Measurements from ENCODE around the gene UTP25. TPM values are rescaled to one million over a fixed set of nuclear protein-coding genes. Genes with fewer than 3 reads are reported as not detected.

UTP25 gene
- polyA plus RNA-seq, 1 experiment = 8.6 TPM

DNA sequence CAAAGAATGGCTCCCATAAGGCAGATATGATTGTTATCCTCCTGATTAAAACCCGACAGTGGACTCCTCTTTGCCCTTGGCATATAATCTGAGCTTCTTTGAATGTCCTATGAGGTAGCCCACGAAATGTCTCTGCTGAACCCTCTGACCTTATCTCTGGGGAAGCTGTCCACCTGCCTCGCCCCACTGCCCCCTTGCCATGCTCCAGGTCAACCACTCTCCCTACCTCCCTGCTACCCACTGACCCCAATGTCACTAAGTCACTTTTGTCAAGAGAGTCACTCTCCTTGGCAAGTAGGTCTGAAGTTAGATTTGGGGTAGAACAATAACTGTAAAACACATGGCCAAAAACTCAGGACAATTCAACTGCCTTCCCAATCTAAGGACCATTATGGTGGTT lies 54.5 kb downstream of the UTP25 start:
- Histone ChIP-seq H3K27ac (ENCODE audit: low read depth, low read length) (no peak overlapping the region), H3K9me3 (ENCODE audit: control insufficient read depth, insufficient read depth, low read length) (no peaks in the 10 kb centered on the region), H3K4me3 (ENCODE audit: low read depth, low read length) (no peak overlapping the region), H3K27me3 (ENCODE audit: control insufficient read depth, insufficient read depth, low read length) (no peaks in the 10 kb centered on the region)
- TF ChIP-seq, protein P1, sequence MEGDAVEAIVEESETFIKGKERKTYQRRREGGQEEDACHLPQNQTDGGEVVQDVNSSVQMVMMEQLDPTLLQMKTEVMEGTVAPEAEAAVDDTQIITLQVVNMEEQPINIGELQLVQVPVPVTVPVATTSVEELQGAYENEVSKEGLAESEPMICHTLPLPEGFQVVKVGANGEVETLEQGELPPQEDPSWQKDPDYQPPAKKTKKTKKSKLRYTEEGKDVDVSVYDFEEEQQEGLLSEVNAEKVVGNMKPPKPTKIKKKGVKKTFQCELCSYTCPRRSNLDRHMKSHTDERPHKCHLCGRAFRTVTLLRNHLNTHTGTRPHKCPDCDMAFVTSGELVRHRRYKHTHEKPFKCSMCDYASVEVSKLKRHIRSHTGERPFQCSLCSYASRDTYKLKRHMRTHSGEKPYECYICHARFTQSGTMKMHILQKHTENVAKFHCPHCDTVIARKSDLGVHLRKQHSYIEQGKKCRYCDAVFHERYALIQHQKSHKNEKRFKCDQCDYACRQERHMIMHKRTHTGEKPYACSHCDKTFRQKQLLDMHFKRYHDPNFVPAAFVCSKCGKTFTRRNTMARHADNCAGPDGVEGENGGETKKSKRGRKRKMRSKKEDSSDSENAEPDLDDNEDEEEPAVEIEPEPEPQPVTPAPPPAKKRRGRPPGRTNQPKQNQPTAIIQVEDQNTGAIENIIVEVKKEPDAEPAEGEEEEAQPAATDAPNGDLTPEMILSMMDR (IDR thresholded peaks at IDR 0.05; ENCODE audit: low read depth, low read length) = no peak
- DNase-seq (ENCODE audit: low read depth, low spot score) = no peak
- CTCF ChIA-PET = interaction anchor here (1.0 to 2.2 kb wide), 4 partner anchors 21 to 107 kb away, joined by 3 to 9 read pairs (median 7); no protein-coding TSS in a partner anchor
- POLR2A ChIA-PET = no interaction called here

DNA sequence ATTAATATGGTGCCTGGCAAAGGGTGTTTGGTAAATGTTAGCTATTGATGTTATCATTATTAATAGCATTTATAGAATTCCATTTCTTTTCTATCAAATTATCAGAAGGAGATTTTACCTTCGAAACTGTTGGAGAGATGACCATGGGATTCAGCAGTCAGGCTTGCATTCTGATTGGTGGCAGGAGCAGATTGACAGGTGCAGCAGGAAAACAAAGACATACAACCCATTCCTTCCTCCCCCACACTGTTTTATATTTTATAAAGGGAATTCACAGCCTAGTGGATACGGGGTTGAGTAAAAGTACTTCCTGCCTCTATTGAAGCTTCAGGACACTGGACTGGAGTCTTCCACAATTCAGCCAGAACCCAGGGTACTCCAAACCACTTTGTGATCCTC lies 55.2 kb downstream of the UTP25 start:
- TF ChIP-seq, protein P1 (IDR thresholded peaks at IDR 0.05; ENCODE audit: low read depth, low read length) = no peak
- Histone ChIP-seq H3K9me3 (ENCODE audit: control insufficient read depth, insufficient read depth, low read length) (no peaks in the 10 kb centered on the region), H3K27me3 (ENCODE audit: control insufficient read depth, insufficient read depth, low read length) (no peaks in the 10 kb centered on the region), H3K4me3 (ENCODE audit: low read depth, low read length) (no peak overlapping the region), H3K27ac (ENCODE audit: low read depth, low read length) (peak overlapping the region; percentile 92)
- ChIA-PET POLR2A (no interaction called here), CTCF (interaction anchor here (1.1 to 2.7 kb wide), 6 partner anchors 8 to 106 kb away, joined by 3 to 14 read pairs (median 6); no protein-coding TSS in a partner anchor)
- no peak for DNase-seq (ENCODE audit: low read depth, low spot score)

DNA sequence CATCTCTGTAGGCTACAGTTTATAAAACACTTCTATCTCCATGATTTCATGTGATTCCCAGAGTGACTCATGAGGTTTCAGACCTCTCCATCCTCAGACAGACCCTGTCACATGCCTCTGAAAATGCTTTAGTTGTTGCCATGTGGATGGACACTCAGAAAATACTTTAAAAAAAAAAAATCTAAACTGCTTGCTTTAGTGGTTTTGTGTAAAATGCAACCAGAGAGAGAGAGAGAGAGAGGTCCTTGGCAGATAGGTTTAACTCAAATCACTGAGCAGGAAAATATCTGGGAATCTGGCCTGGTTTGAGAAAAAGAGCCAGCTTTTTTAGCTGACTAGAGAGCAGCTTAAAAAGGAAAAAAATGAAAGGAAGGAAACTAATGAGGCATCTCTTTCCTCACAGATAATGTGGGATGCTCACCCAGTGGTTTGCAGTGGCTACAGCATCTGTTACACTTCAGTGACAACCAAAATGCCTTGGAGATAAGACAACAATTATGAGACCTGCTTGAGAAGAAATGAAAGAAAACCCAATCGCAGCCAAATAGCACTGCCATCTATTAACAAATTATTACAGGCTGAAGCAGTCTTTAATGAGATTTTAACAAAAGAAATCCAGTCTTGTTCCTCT lies 55.7 kb downstream of the UTP25 start:
- peak; percentile 53 for DNase-seq (ENCODE audit: low read depth, low spot score)
- Histone ChIP-seq H3K27me3 (ENCODE audit: control insufficient read depth, insufficient read depth, low read length) (no peaks in the 10 kb centered on the region), H3K27ac (ENCODE audit: low read depth, low read length) (peak overlapping the region; percentile 92), H3K4me3 (ENCODE audit: low read depth, low read length) (no peak overlapping the region), H3K9me3 (ENCODE audit: control insufficient read depth, insufficient read depth, low read length) (no peaks in the 10 kb centered on the region)
- POLR2A ChIA-PET = interaction anchor here (0.7 kb wide), 1 partner anchor 27 kb away, joined by 3 read pairs; no protein-coding TSS in a partner anchor
- TF ChIP-seq, protein P1 (IDR thresholded peaks at IDR 0.05; ENCODE audit: low read depth, low read length) = peak; percentile 25; the same call in 1 of the 2 replicates
- CTCF ChIA-PET = interaction anchor here (1.1 to 2.7 kb wide), 5 partner anchors 8 to 105 kb away, joined by 3 to 14 read pairs (median 8); no protein-coding TSS in a partner anchor

DNA sequence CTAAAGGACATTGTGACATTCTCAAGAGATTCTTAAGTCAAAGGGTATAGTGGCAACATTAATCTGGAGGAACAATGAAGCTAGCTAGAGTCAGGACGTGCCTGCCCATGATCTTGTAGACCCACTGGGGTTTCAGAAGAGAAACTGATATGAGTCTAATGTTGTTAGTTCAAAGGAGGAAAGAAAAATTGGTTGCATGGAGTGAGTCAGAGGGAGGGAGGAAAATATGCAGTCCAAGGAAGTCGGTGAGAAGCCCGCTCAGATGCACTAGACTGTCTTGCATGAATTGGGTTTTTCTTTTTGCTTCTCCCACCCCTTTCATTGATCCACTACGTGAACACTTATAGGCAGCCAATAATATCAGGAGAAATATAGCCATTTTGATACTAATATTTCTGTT lies 56.5 kb downstream of the UTP25 start:
- no peak for DNase-seq (ENCODE audit: low read depth, low spot score)
- no peaks in the 10 kb centered on the region for H3K27me3 ChIP-seq (ENCODE audit: control insufficient read depth, insufficient read depth, low read length)
- H3K9me3 ChIP-seq (ENCODE audit: control insufficient read depth, insufficient read depth, low read length) = peaks cover 5% of the 10 kb centered on the region; the same call in 1 of the 2 replicates
- peak overlapping the region; percentile 25 for H3K4me3 ChIP-seq (ENCODE audit: low read depth, low read length)
- TF ChIP-seq, protein P1 (IDR thresholded peaks at IDR 0.05; ENCODE audit: low read depth, low read length) = no peak
- POLR2A ChIA-PET = interaction anchor here (0.7 kb wide), 1 partner anchor 28 kb away, joined by 3 read pairs; no protein-coding TSS in a partner anchor
- H3K27ac ChIP-seq (ENCODE audit: low read depth, low read length) = peak overlapping the region; percentile 92
- CTCF ChIA-PET = interaction anchor here (1.1 to 2.7 kb wide), 3 partner anchors 9 to 56 kb away, joined by 3 to 14 read pairs (median 6); partner anchors contain the start of gene UTP25

DNA sequence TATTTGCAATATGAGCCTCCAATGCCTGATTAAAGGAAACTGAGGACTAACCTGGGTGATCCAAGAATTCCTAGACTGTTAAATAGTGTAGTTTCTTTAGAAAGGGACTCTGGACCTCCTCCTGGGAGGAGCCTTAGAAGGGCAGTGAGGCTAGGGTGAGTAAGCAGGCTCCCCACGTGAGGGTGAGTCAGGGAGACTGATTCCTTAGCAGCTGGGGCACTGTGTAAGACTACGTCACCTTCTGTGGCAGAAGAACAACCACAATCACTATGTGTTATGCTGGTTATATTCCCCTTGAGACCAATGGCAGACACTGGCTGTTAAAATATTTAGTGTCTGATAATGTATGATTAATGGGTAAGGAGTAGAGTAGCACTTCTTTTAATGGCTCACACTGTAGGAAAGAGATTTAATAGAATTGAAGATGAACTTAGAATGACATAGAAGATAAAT lies 56.9 kb downstream of the UTP25 start:
- H3K27ac ChIP-seq (ENCODE audit: low read depth, low read length) = peak overlapping the region; percentile 92
- CTCF ChIA-PET = interaction anchor here (1.1 to 2.7 kb wide), 3 partner anchors 10 to 61 kb away, joined by 6 to 14 read pairs (median 7); partner anchors contain the start of gene UTP25
- POLR2A ChIA-PET = no interaction called here
- DNase-seq (ENCODE audit: low read depth, low spot score) = peak; percentile 97
- peaks cover 6% of the 10 kb centered on the region; the same call in 1 of the 2 replicates for H3K9me3 ChIP-seq (ENCODE audit: control insufficient read depth, insufficient read depth, low read length)
- H3K27me3 ChIP-seq (ENCODE audit: control insufficient read depth, insufficient read depth, low read length) = no peaks in the 10 kb centered on the region
- peak overlapping the region; percentile 25 for H3K4me3 ChIP-seq (ENCODE audit: low read depth, low read length)
- TF ChIP-seq, protein P1 (IDR thresholded peaks at IDR 0.05; ENCODE audit: low read depth, low read length) = no peak

All from AG04450 (cell line).